ENCODE data around the gene EIF4ENIF1. TPM values are rescaled to one million over a fixed set of nuclear protein-coding genes. Genes with fewer than 3 reads are reported as not detected.

Gene EIF4ENIF1
- total and polyA plus RNA-seq, 9 of the 15 experiments (the other 6 are each of a cell fraction or from before 2014, with no cell fraction given) = 2.5 to 24.9 (median 15.8) TPM

- TF ChIP-seq ZNF318 (IDR thresholded peaks at IDR 0.05; ENCODE audit: borderline replicate concordance in 1 of 2, low read depth in 1 of 2) (no peak), PHB2 (IDR thresholded peaks at IDR 0.05; ENCODE audit: low read depth) (no peak), ZNF561 (CRISPR knock-in tag; conservative IDR thresholded peaks at IDR 0.05) (no peak), IRF1 (CRISPR knock-in tag; IDR thresholded peaks at IDR 0.05; ENCODE audit: borderline replicate concordance) (no peak), EWSR1 (IDR thresholded peaks at IDR 0.05; ENCODE audit: borderline replicate concordance, low read depth, partially characterized antibody) (no peak), SP2 (IDR thresholded peaks at IDR 0.05; ENCODE audit: extremely low read depth, low read depth, low read length, poor library complexity, severe bottlenecking) (no peak), SIN3A (IDR thresholded peaks at IDR 0.05; ENCODE audit: borderline replicate concordance in 2 of 2, control insufficient read depth in 1 of 2, low read depth in 2 of 2, low read length in 2 of 2) (peak in 1 of 2 experiments; percentile 22; a peak in 2 of 4 replicates), MAFK (IDR thresholded peaks at IDR 0.05; ENCODE audit: low read length) (no peak), CUX1 (CRISPR knock-in tag; IDR thresholded peaks at IDR 0.05) (no peak), ZFP1 (CRISPR knock-in tag; IDR thresholded peaks at IDR 0.05) (no peak), GABPB2 (CRISPR knock-in tag; conservative IDR thresholded peaks at IDR 0.05) (no peak)
These were observed at the start of gene EIF4ENIF1 (continued) for GRCh38 chr22:31489632-31490495.
